GM19351 (cell line): ENCODE results near the gene APLP2.
"Not testable (repeated sequence)": the region's sequence is repeated elsewhere in the genome, so short reads cannot be mapped to it uniquely, and the experiment has no call there.

Source experiments
- ATAC-seq: cut with Tn5 transposase; IDR thresholded peaks from one replicate; pipeline ENCODE4 v1.9.1; 2021; ENCODE audit warnings: mild to moderate bottlenecking, moderate library complexity; ENCODE audit not compliant: unreplicated experiment

APLP2 gene

DNA sequence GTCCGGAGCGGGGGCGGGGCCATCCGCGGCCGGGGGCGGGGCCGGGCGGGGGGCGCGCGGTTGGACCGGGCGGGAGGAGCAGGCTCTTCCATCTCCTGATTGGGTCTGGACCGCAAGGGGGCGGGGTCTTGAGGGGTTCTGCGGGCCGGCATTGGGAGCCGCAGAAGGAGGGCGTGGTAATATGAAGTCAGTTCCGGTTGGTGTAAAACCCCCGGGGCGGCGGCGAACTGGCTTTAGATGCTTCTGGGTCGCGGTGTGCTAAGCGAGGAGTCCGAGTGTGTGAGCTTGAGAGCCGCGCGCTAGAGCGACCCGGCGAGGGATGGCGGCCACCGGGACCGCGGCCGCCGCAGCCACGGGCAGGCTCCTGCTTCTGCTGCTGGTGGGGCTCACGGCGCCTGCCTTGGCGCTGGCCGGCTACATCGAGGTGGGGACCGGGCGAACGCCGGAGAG is at the start of gene APLP2:
Gene APLP2 (plus strand): TSS at position 236 of the 450 bp plus-strand sequence. CDS start 84 bp downstream, at position 320.
- ATAC-seq, result peak; percentile 89

DNA sequence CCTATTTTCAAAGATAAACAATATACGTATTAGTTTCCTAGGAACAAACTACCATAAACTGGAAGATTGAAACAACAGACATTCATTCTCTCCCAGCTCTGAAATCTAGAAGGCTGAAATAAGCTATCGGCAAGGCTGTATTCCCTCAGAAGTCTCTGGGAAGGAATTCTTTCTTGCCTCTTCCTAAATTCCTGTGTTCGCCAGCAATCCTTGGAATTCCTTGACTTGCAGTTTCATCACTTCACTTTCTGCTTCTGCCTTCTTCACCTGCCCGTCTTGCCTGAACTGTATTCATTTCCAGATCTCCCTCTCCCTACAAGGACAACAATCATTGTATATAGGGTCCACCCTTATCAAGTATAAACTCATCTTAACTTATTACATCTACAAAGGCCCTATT is 49.4 kb upstream of the APLP2 start:
- no peak for ATAC-seq

DNA sequence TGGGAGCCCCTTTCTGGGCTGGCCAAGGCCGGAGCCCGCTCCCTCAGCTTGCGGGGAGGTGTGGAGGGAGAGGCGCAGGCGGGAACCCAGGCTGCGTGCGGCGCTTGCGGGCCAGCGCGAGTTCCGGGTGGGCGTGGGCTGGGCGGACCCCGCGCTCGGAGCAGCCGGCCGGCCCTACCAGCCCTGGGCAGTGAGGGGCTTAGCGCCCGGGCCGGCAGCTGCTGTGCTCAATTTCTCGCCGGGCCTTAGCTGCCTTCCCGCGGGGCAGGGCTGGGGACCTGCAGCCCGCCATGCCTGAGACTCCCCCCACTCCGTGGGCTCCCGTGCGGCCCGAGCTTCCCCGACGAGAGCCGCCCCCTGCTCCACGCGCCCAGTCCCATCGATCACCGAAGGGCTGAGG is 48.1 kb upstream of the APLP2 start:
- not testable (repeated sequence) for ATAC-seq

DNA sequence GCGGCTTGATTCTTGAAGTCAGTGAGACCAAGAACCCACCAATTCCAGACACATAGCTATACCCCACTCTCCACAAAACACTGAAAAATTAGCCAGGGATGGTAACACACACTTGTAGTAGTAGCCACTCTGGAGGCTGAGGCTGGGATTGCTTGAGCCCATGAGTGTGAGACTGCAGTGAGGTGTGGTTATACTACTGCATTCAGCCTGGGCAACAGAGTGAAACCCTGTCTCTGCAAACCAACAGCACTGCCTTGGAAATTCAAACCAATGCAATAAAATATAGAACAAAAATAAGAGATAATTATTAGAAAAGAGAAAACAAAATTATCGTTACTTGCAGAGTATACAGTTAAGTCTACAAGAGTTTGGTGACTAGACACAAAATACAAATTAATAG is 46.9 kb upstream of the APLP2 start:
- ATAC-seq, result peak; percentile 30

DNA sequence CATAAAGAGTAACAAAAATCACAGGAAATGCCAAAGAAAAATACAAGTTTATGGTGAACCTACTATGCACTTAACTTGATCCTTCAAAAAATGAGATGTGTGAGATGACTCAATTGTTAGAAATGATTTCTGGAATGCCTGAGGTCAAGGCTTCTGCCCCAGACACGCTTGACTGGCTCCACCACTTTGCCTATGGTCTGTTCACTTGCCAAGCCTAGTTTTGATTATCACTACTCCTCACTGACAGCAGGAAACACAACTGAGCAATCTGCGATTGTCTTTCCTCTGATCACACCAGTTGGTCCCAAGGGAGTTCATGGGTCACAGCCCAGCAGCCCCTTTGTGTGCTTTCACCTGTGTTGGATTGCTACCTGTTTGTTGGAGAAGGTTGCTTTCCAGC is 46.5 kb upstream of the APLP2 start:
- peak; percentile 95 for ATAC-seq

DNA sequence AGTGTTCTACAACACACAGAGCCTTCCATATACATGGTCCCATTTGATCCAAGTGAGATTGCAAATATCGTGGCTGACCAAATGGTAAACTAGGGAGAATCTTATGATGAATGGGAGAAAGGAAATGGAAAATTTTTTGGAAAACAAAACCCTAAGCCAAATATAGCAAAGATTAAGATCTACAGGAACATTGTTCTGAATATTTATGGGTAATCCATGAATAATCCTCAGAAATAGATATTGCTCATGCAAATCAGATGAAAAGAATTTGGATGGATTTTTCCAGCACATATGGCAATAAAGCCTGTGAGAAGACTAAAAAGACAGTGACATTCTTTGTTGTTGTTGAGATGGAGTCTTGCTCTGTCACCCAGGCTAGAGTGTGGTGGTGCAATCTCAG is 45.3 kb upstream of the APLP2 start:
- no peak for ATAC-seq

DNA sequence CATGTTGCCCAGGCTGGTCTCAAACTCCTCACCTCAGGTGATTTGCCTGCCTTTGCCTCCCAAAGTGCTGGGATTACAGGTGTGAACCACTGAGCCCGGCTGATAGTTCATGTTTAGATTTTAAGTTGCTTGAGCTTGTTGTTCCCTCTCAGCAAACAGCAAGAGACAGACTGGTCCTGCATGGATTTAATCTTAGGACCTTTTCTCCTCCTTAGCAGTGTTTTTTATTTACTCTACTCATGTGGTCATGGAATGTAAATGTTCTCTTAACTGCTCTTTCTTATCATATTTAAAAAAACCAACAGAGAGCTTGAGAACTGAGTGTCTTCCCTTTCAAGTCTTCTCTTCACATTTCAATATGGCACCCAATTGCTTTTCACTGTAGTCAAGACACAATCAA is 44.3 kb upstream of the APLP2 start:
- ATAC-seq, result no peak

DNA sequence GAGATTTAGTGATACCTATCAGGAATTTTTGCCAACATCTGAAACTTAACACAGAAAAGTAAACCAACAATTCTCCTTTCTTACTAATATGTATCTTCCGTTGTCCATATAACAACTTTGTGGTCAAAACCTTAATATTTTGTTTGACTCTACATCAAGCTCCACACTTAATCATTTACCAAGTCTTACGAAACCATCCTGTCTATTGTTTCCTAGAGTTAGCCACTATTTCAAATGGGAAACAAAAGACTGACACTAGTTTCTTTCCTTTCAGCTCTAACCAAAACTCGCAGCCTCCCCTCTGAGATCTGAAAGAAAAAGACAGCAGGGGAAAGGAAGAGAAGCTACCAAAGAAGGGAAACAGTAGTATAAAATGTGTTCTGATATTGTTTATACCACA is 40.6 kb upstream of the APLP2 start:
- no peak for ATAC-seq

DNA sequence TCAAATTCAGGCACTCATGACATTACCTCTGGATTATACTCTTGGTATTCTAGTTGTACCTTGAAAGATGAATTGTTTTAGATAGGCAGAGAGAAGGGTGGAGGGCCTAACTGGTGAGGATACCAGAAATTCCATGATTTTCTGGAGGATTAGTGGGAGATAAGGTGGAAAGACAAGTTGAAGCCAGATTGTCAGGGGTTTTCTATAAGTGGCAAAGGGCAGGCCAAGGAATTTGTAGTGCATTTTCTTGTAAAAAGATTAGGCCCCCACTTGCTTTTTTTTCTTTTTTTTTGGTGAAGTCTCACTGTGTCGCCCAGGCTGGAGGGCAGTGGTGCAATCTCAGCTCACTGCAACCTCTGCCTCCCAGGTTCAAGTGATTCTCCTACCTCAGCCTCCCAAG is 38.6 kb upstream of the APLP2 start:
- no peak for ATAC-seq

DNA sequence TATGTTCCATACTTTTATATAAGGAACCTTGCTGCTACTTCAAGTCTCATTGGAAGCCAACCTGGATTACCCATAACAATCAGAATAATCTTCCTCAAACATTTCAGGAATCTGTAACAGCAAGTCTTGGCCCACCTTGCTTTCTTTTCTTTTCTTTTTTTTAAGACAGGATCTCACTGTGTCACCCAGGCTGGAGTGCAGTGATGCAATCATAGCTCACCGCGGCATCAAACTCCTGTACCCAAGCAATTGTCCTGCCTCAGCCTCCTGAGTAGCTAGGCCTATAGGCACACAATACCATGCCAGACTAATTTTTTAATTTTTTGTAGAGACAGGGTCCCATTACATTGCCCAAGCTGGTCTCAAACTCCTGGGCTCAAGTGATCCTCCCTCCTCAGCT is 37.7 kb upstream of the APLP2 start:
- ATAC-seq, result no peak

DNA sequence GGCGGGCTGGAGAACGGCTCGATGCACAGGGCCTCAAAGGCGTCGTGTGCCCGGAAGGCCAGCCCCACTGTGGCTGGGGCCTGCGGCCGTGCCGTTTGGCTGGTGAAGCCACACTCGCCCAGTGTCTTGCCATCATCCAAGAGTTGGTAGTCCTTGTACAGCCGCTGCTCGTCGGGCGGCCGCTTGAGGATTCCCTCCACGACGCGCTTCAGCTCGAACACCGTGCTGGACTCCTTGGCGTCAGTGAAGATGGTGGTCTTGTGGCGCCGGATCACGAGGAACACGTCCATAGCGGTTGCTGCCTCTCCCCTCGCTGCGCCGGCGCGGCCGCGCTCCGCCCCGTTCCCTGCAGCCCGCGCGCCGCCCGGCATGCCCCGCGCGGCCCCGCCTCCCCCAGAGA is 36.8 kb upstream of the APLP2 start:
- ATAC-seq, result no peak

DNA sequence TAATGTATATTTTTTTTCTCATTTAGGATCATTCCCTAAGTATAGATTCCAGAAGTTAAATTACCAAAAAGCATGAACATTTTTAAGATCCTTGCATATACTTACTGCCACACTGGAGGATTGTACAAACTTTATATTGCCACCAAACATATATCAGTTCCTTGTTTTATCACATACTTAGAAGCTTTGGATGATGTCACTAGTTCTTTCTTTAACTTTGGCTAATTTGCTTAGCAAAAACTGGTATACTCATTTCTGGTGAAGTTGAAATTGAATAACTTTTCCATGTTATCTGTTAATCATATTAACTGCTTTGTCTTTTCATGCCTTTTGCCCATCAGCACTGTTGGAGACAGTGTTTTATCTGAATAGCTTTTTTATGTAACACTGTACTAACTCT is 35.5 kb upstream of the APLP2 start:
- ATAC-seq, result no peak

DNA sequence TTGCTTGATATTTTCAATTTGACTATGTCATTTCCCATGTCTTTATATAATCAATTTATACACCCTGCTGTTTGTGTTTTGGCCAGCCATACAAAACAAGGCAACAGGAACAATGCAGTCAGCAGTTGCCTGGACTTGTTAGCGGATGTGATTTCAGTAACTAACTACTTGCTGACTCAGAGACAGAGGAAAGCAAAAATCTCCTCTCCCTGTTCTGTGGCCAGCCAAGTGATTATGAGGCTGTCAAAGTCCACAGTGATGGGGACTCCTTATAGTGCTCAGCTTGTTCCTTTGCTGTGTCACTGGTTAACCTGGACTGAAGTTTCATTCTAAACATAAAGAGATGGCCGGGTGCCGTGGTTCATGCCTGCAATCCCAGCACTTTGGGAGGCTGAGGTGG is 32.6 kb upstream of the APLP2 start:
- ATAC-seq, result no peak

DNA sequence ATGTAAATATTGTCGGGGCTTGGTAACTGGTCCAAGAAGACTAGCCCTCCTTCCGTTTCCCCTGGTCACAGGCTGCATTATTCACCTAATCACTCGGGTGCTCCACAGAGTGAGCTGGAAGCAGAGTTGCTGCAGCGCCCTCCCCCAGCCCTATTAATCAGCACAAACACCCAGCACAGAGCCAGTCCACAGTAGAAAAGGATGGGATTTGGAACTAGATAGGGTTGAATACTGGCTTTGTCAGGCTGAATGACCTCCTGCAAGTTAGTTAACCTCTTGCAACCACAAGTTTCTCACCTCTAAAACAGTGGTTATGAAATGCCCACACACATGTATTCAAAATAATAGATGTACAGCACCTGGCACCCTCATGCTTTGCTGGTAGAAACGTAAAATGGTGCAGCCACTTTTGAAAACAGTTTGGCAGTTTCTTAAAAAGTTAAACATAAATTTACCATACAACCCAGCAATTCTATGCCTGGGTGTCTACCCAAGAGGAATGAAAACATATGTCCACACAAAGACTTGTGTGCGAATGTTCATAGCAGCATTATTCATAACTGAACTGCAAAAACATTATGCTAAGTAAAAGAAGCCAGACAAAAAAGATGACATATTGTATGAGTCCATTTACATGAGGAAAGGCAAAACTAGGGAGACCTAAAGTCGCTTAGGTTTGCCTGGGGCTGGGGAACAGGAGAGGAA is 31.7 kb upstream of the APLP2 start:
- no peak for ATAC-seq

DNA sequence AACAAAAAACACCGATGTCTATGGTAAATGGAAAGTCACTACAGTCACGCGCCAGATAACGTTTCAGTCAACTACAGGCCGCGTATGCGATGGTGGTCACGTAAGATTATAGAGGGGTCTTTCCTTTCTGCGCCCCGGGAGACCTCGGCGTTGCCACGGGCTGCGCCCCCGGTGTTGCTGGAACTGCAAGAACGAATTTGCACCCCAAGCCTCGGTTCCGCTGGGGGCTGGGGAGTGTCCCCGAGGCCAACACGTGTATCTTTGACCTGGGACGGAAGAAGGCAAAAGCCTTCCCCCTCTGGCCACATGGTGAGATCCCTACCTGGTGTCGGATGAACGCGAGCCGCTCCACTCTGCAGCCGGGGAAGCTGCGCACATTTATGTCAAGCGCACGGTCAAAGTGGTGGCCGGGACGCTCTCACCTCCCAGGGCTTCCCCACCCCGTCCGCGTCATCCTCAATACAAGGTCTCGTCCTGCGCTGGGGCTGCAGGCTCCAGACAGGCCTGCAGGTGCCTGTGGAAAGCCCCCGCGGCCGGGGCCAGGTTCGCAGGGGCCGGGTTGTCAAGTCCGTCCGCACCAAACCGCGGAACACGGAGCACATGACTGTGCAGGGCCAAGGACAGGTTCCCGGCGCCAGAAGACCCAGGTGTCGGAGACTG is 29.3 kb upstream of the APLP2 start:
- ATAC-seq, result no peak

DNA sequence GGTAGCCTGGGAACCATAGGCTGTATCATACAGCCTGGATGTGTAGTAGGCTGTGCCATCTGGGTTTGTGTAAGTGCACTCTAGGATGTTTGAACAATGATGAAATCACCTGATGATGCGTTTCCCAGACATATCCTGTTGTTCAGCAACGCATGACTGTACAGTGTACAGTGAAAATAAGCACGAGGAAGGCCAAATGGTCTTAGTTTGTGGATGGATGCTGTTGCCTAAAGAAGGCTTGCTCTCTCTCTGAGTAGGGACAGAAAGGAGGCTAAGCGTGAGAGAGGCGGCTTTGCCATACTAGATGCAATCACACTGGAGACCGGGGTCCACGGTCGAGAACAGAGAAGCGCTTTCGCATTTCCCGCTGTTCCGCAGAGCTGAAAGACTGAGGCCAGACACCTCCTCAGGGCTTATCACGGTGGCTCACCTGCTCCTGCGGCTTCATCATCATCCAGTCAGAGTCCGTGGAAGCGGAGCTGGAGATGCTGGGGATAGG is 27.6 kb upstream of the APLP2 start:
- ATAC-seq, result no peak

DNA sequence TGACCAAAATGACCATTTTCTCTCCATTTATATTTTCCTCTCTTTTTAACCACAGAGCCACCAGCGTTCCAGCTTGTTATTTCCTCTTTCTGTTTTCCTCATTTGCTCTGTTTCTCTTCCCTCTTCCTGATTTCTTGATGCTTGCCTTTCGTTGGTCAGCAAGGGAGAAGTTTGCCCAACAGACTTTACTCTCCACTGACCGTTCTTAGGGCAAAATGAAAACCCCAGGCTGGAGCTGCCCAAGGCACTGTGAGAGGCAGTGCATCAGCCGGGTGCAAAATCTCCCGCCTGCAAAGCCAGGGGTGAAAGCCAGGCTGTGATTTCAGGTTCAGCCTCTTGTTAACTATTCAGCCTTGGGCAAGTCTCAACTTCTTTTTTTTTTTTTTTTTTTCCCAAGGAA is 26.1 kb upstream of the APLP2 start:
- no peak for ATAC-seq

DNA sequence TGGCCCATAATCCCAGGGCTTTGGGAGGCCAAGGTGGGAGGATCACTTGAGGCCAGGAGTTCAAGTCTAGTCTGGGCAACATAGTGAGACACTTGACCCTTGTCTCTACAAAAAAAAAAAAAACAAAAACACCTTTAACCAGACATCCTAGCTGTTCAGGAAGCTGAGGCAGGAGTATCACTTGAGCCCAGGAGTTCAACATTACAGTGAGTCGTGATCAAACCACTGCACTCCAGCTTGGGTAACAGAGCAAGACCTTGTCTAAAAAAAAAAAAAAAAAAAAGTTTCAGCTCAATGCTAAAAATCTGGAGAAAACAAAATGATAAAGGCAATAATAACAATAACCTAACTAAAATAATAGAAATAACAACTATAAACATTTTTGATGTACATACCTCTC is 22.6 kb upstream of the APLP2 start:
- no peak for ATAC-seq

DNA sequence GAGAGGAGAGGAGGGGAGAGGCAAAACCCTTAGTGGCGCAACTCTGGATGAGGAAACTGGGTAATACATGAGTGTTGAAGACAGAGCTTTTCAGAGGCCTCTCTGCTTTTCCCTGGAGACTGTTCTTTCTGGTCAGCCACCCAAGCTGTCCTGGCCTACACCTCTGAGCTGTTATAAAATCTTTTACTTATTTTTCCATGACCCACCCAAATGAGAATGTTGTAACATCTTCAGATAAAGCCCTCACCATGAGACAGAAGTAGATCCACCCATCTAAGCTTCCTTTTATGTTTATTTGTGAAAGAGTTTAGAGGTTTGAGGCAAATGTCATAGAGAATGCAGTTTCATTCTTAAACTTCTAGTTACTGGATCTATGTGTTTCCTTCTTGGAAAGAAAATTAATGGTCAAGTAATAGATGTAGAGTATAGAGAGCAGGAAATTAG is 20.3 kb upstream of the APLP2 start:
- ATAC-seq, result no peak

DNA sequence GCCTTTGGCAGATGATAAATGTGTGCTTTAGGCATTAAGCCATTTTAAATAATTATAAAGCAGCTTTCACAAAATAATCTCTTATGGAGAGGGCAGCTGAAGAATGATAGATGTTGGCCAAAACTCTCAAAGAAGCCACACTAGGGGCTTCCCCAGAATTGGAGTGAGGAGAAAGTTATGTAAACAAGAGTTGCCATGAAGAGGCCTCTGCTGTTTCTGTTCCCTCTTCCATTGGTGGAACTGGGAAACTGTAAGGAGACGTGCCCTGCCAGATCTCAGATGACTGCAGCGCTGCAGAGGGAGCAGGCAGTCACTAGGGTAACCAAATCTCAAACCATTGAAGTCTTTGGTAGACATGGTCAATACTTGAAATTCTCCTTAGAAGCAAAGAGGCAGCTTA is 19.4 kb upstream of the APLP2 start:
- ATAC-seq, result no peak

DNA sequence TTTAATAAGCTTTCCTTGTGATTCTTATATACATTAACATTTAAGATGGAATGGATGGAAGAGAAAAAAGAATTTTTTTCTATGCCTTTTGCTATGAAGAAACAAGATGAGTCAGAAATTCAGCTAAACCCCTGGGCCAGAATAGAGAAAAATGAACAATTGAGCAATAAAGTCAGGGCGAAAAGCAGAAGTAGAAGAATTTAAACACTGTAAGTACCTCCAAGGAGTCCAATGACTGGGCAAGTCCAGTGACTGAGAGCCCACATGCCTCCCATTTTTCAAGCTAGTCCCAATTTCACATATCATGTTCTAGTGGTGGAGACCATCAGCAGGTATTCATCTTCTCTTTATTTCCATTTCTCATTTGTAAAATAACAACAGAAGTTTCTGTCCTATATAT is 18.6 kb upstream of the APLP2 start:
- no peak for ATAC-seq

DNA sequence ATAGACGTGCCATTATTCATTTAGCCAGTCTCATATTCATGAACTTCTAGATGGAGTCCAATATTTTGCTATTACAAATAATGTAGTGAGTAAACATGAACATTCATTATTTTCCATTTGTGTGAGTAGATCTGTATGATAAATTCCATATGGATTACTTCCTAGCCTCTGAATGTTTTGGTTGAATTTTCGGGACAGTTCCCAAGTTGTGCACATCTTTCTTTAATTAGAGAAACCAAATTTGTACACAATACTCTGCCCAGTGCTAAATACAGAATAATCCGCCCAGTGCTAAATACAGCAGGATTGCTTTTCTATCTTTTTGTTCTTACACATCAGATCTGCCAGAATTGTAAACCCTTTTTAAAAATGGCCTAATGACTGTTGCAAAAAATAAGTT is 17.1 kb upstream of the APLP2 start:
- no peak for ATAC-seq

DNA sequence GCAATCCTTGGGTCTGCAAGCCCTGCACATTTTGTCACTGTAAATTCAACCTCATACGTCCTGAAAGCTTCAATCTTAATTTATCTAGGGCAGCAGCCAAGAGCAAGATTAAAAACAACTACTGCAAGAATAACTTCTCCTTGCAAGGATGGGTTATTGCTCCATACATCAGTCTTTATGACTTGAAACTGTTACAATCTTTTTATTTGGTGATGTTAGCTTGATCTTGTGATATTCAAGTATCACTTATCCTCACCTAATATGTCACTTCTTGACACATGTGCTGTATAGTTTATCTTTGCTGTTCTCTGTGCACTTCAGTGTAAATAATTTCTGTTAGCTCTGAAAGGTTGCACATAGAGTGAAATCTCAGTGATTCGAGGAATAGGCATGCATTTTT is 14.7 kb upstream of the APLP2 start:
- ATAC-seq, result no peak
